NCI-H1694 (cell line): Measurements from ENCODE around the gene ELOVL6.

ENCODE experiments used
- DNase-seq: peaks from one replicate; lab custom pipeline; 2025; lab: John Stamatoyannopoulos, UW

The ELOVL6 gene

GRCh38 chr4:110025718-110026117 lies 172.7 kb downstream of the ELOVL6 start:
- no peak for DNase-seq

GRCh38 chr4:110025056-110025455 lies 173.4 kb downstream of the ELOVL6 start:
- DNase-seq: no peak

- no peak for DNase-seq
Observed at GRCh38 chr4:110022457-110022856, 176.0 kb downstream of the ELOVL6 start.

GRCh38 chr4:110020646-110021443 lies 177.6 kb downstream of the ELOVL6 start:
- DNase-seq: no peak

- DNase-seq: no peak
Observed at GRCh38 chr4:110020139-110020538, 178.3 kb downstream of the ELOVL6 start.

GRCh38 chr4:110019153-110019552 lies 179.3 kb downstream of the ELOVL6 start:
- DNase-seq: no peak

- DNase-seq: no peak
Observed at GRCh38 chr4:110014233-110014632, 184.2 kb downstream of the ELOVL6 start.

GRCh38 chr4:110012917-110013316 lies 185.5 kb downstream of the ELOVL6 start:
- DNase-seq: no peak

- DNase-seq: no peak
Observed at GRCh38 chr4:110010797-110011196, 187.6 kb downstream of the ELOVL6 start.

GRCh38 chr4:110009550-110009949 lies 188.9 kb downstream of the ELOVL6 start:
- no peak for DNase-seq

GRCh38 chr4:110008540-110008939 lies 189.9 kb downstream of the ELOVL6 start:
- DNase-seq: no peak

- no peak for DNase-seq
Observed at GRCh38 chr4:110007217-110007616, 191.2 kb downstream of the ELOVL6 start.

- DNase-seq: peak; percentile 29
Observed at GRCh38 chr4:110005461-110006056, 192.9 kb downstream of the ELOVL6 start.

GRCh38 chr4:110004556-110004955 lies 193.9 kb downstream of the ELOVL6 start:
- no peak for DNase-seq

GRCh38 chr4:110003401-110004187 lies 194.8 kb downstream of the ELOVL6 start:
- DNase-seq: no peak

GRCh38 chr4:110002326-110002725 lies 196.1 kb downstream of the ELOVL6 start:
- no peak for DNase-seq

GRCh38 chr4:109999585-109999912 lies 198.9 kb downstream of the ELOVL6 start:
- no peak for DNase-seq

- peak; percentile 18 for DNase-seq
Observed at GRCh38 chr4:109998867-109999584, 199.4 kb downstream of the ELOVL6 start.

GRCh38 chr4:109996526-109996925 lies 201.9 kb downstream of the ELOVL6 start:
- DNase-seq: no peak
